HL-60/S4 (cell line): ENCODE measurements around the gene UNC45A.

Experiments used
- in situ Hi-C: fragments of 300-500 bp; cut with MboI; formaldehyde crosslinking; loops from 2 replicates; pipeline ENCODE4 v1.14.3; 2022; ENCODE audit warnings: low sequenced_read_pairs

The UNC45A gene

GRCh38 chr15:90959028-90959595, 24.0 kb downstream of the UNC45A start:
- in situ Hi-C loops = no loop called here

GRCh38 chr15:90959894-90960293, 24.8 kb downstream of the UNC45A start:
- in situ Hi-C loops = no loop called here

GRCh38 chr15:90960298-90961091, 25.4 kb downstream of the UNC45A start:
- in situ Hi-C loops = no loop called here

- in situ Hi-C loops = no loop called here
Observed at GRCh38 chr15:90962021-90962420, 26.9 kb downstream of the UNC45A start.

GRCh38 chr15:90966262-90966661, 31.2 kb downstream of the UNC45A start:
- in situ Hi-C loops = no loop called here

- in situ Hi-C loops = no loop called here
Observed at GRCh38 chr15:90967206-90967605, 32.1 kb downstream of the UNC45A start.

- in situ Hi-C loops = no loop called here
Observed at GRCh38 chr15:90968434-90968833, 33.3 kb downstream of the UNC45A start.

GRCh38 chr15:90970274-90970673, 35.2 kb downstream of the UNC45A start:
- in situ Hi-C loops = no loop called here

GRCh38 chr15:90972133-90972532, 37.0 kb downstream of the UNC45A start:
- in situ Hi-C loops = no loop called here

- in situ Hi-C loops = no loop called here
Observed at GRCh38 chr15:90974216-90974615, 39.1 kb downstream of the UNC45A start.

GRCh38 chr15:90979582-90979981, 44.5 kb downstream of the UNC45A start:
- in situ Hi-C loops = no loop called here

- in situ Hi-C loops = no loop called here
Observed at GRCh38 chr15:90981681-90982080, 46.6 kb downstream of the UNC45A start.

GRCh38 chr15:90982135-90982534, 47.0 kb downstream of the UNC45A start:
- in situ Hi-C loops = no loop called here

GRCh38 chr15:90986790-90987507, 51.9 kb downstream of the UNC45A start:
- in situ Hi-C loops = no loop called here

GRCh38 chr15:90987561-90988141, 52.6 kb downstream of the UNC45A start:
- in situ Hi-C loops = no loop called here

GRCh38 chr15:90988296-90988695, 53.2 kb downstream of the UNC45A start:
- in situ Hi-C loops = no loop called here

- in situ Hi-C loops = no loop called here
Observed at GRCh38 chr15:90989040-90989768, 54.1 kb downstream of the UNC45A start.

- in situ Hi-C loops = no loop called here
Observed at GRCh38 chr15:90990446-90990845, 55.4 kb downstream of the UNC45A start.

- in situ Hi-C loops = no loop called here
Observed at GRCh38 chr15:90991587-90992285, 56.7 kb downstream of the UNC45A start.

GRCh38 chr15:90994059-90994416, 59.0 kb downstream of the UNC45A start:
- in situ Hi-C loops = no loop called here
